Ascending aorta (tissue), 2 donors: ENCODE results near the gene PHKA2. TPM values are rescaled to one million over a fixed set of nuclear protein-coding genes. Genes with fewer than 3 reads are reported as not detected.

Experiments
- DNase-seq, 2 donors: peaks; one replicate each; pipeline ENCODE4 v3.0.0-alpha.2; 2019; ENCODE audit warnings: low spot score in 2 of 2
- H3K27ac ChIP-seq, 2 donors: fragments of 200-600 bp; sonication (generic); one replicate each; pipeline ENCODE4 v1.5.1; 2016 to 2017; ENCODE audit warnings: mild to moderate bottlenecking in 1 of 2
- H3K27me3 ChIP-seq: fragments of 200-600 bp; sonication (generic); one replicate; pipeline ENCODE4 v1.5.1; 2017
- H3K36me3 ChIP-seq, 2 donors: fragments of 200-600 bp; sonication (generic); one replicate each; pipeline ENCODE4 v1.5.1; 2016
- H3K4me1 ChIP-seq, 2 donors: fragments of 200-600 bp; sonication (generic); one replicate each; pipeline ENCODE4 v1.5.1; 2016 to 2017; ENCODE audit warnings: mild to moderate bottlenecking in 1 of 2
- H3K4me3 ChIP-seq, 2 donors: fragments of 200-600 bp; sonication (generic); one replicate each; pipeline ENCODE4 v1.5.1; 2016 to 2017; ENCODE audit warnings: mild to moderate bottlenecking in 1 of 2
- H3K9me3 ChIP-seq, 2 donors: fragments of 200-600 bp; sonication (generic); one replicate each; pipeline ENCODE4 v1.5.1; 2016
- CTCF ChIP-seq, 3 experiments: fragments of 200-600 bp in 2 of 3; fragments of 450-650 bp in 1 of 3; sonication (generic) in 2 of 3; IDR thresholded peaks; one replicate each; pipeline ENCODE4 v1.5.1; 2016 to 2019; ENCODE audit warnings: antibody characterized with exemption in 3 of 3, mild to moderate bottlenecking in 1 of 3, moderate library complexity in 1 of 3
- intact Hi-C: fragments of 100-400 bp; cut with DNase I; formaldehyde crosslinking; loops from one replicate; pipeline ENCODE4 v1.15.1; 2023
- total RNA-seq: library from RNA; depleted of rRNA; stranded (reverse); fragments of >200 nt; gene quantifications from one replicate; pipeline ENCODE4 v1.1.0, GENCODE V29; 2016

Gene PHKA2
- total RNA-seq, 1 donor from 2014 or later: 16.0 TPM

- Histone ChIP-seq H3K36me3 (peaks cover 0 to 4% of the 10 kb centered on the region in 2 donors), H3K9me3 (no peaks in the 10 kb centered on the region), H3K4me3 (no peak overlapping the region), H3K4me1 (peaks cover 3 to 20% of the 10 kb centered on the region in 2 donors), H3K27me3 (no peaks in the 10 kb centered on the region), H3K27ac (peak overlapping the region; percentile 12 to 27)
- no peak for DNase-seq
- TF ChIP-seq CTCF (IDR thresholded peaks at IDR 0.05): no peak
- intact Hi-C loops: loop anchor here (5.0 kb wide), 1 partner anchor 348 kb away; no protein-coding TSS in a partner anchor
These were observed 93.9 kb downstream of the PHKA2 start for GRCh38 chrX:18890049-18890381.

GRCh38 chrX:18889346-18890048 is 94.4 kb downstream of the PHKA2 start:
- no peaks in the 10 kb centered on the region for H3K9me3 ChIP-seq
- H3K36me3 ChIP-seq: peaks cover 0 to 4% of the 10 kb centered on the region in 2 donors
- TF ChIP-seq CTCF (IDR thresholded peaks at IDR 0.05): no peak
- no peak for DNase-seq
- H3K27me3 ChIP-seq: no peaks in the 10 kb centered on the region
- H3K27ac ChIP-seq: peak overlapping the region; percentile 12 to 27
- peaks cover 3 to 21% of the 10 kb centered on the region in 2 donors for H3K4me1 ChIP-seq
- intact Hi-C loops: loop anchor here (5.0 kb wide), 1 partner anchor 347 kb away; no protein-coding TSS in a partner anchor
- no peak overlapping the region for H3K4me3 ChIP-seq

- Histone ChIP-seq H3K4me3 (no peak overlapping the region), H3K36me3 (peaks cover 0 to 3% of the 10 kb centered on the region in 2 donors), H3K27ac (peak overlapping the region; percentile 92 to 97), H3K9me3 (no peaks in the 10 kb centered on the region), H3K27me3 (no peaks in the 10 kb centered on the region), H3K4me1 (peaks cover 7 to 22% of the 10 kb centered on the region in 2 donors)
- no peak for DNase-seq
- TF ChIP-seq CTCF (IDR thresholded peaks at IDR 0.05): no peak
- intact Hi-C loops: no loop called here
These were observed 95.6 kb downstream of the PHKA2 start for GRCh38 chrX:18888281-18888680.

GRCh38 chrX:18887825-18888212 is 96.1 kb downstream of the PHKA2 start:
- Histone ChIP-seq H3K9me3 (no peaks in the 10 kb centered on the region), H3K27me3 (no peaks in the 10 kb centered on the region), H3K4me1 (peaks cover 7 to 22% of the 10 kb centered on the region in 2 donors), H3K36me3 (no peaks in the 10 kb centered on the region), H3K27ac (peak overlapping the region; percentile 92 to 97), H3K4me3 (no peak overlapping the region)
- no peak for TF ChIP-seq CTCF (IDR thresholded peaks at IDR 0.05)
- intact Hi-C loops: loop anchor here (2.0 kb wide), 4 partner anchors 55 to 463 kb away; partner anchors contain the start of gene CDKL5
- DNase-seq: no peak

- H3K4me1 ChIP-seq: peaks cover 7 to 22% of the 10 kb centered on the region in 2 donors
- no peak for DNase-seq
- TF ChIP-seq CTCF (IDR thresholded peaks at IDR 0.05): no peak
- no peaks in the 10 kb centered on the region for H3K27me3 ChIP-seq
- H3K9me3 ChIP-seq: no peaks in the 10 kb centered on the region
- intact Hi-C loops: loop anchor here (2.0 kb wide), 4 partner anchors 54 to 462 kb away; partner anchors contain the start of gene CDKL5
- no peaks in the 10 kb centered on the region for H3K36me3 ChIP-seq
- peak overlapping the region; percentile 92 to 97 for H3K27ac ChIP-seq
- H3K4me3 ChIP-seq: peak overlapping the region; percentile 34 to 56
These were observed 96.6 kb downstream of the PHKA2 start for GRCh38 chrX:18887177-18887824.
